ENCODE results near the gene ARNT2. TPM values are rescaled to one million over a fixed set of nuclear protein-coding genes. Genes with fewer than 3 reads are reported as not detected.

ARNT2 gene
- total and polyA plus RNA-seq, 2 experiments from 2014 or later, result 4.6 to 11.6 TPM

GRCh38 chr15:80606511-80607071, 202.4 kb downstream of the ARNT2 start:
- Histone ChIP-seq H3K36me3 (ENCODE audit: insufficient read depth) (no peaks in the 10 kb centered on the region), H3K9me2 (ENCODE audit: insufficient read depth) (peaks cover 26% of the 10 kb centered on the region), H3K27ac (ENCODE audit: low read depth) (no peak overlapping the region), H3K27me3 (ENCODE audit: insufficient read depth) (no peaks in the 10 kb centered on the region), H2AFZ (no peak overlapping the region), H3K4me1 (ENCODE audit: insufficient read depth) (peaks cover 12% of the 10 kb centered on the region), H3K79me2 (replicated peaks; ENCODE audit: insufficient read depth) (no peaks in the 10 kb centered on the region), H3F3A (replicated peaks; ENCODE audit: low read depth) (no peaks in the 10 kb centered on the region), H3K4me3 (no peak overlapping the region), H3K4me2 (no peak overlapping the region), H4K20me1 (replicated peaks; ENCODE audit: insufficient read depth) (no peaks in the 10 kb centered on the region)
- peaks cover 19% of the 10 kb centered on the region for H3K4me1 Mint-ChIP-seq
- TF ChIP-seq POLR2AphosphoS5 (IDR thresholded peaks at IDR 0.05; ENCODE audit: low read depth), result no peak
- no peak for TF ChIP-seq STAT1 (IDR thresholded peaks at IDR 0.05; ENCODE audit: unreplicated experiment)
- no peak for TF ChIP-seq EZH2 (IDR thresholded peaks at IDR 0.05; ENCODE audit: low read depth, unreplicated experiment)
- TF ChIP-seq ZNF462 (CRISPR knock-in tag; IDR thresholded peaks at IDR 0.05), result no peak
- TF ChIP-seq CREB1 (CRISPR knock-in tag; IDR thresholded peaks at IDR 0.05; ENCODE audit: low read depth), result no peak
- DNase-seq (ENCODE audit: low spot score) (no peak), ATAC-seq (no peak)
- H3K9me3 Mint-ChIP-seq, result no peaks in the 10 kb centered on the region
- peaks cover 3% of the 10 kb centered on the region for H3K27me3 Mint-ChIP-seq (ENCODE audit: insufficient read depth, low read depth, poor library complexity)
- H3K4me3 Mint-ChIP-seq, result no peak overlapping the region
- no peak overlapping the region for H3K27ac Mint-ChIP-seq
- H3K36me3 Mint-ChIP-seq (ENCODE audit: low read depth), result no peaks in the 10 kb centered on the region

GRCh38 chr15:80607287-80607980, 203.3 kb downstream of the ARNT2 start:
- Histone ChIP-seq H3K9me2 (ENCODE audit: insufficient read depth) (peaks cover 26% of the 10 kb centered on the region), H3K36me3 (ENCODE audit: insufficient read depth) (no peaks in the 10 kb centered on the region), H3K79me2 (replicated peaks; ENCODE audit: insufficient read depth) (no peaks in the 10 kb centered on the region), H4K20me1 (replicated peaks; ENCODE audit: insufficient read depth) (no peaks in the 10 kb centered on the region), H3F3A (replicated peaks; ENCODE audit: low read depth) (no peaks in the 10 kb centered on the region), H2AFZ (no peak overlapping the region), H3K4me1 (ENCODE audit: insufficient read depth) (peaks cover 10% of the 10 kb centered on the region), H3K27me3 (ENCODE audit: insufficient read depth) (no peaks in the 10 kb centered on the region), H3K4me3 (no peak overlapping the region), H3K27ac (ENCODE audit: low read depth) (no peak overlapping the region), H3K4me2 (no peak overlapping the region)
- no peak for ATAC-seq
- H3K27me3 Mint-ChIP-seq (ENCODE audit: insufficient read depth, low read depth, poor library complexity), result peaks cover 3% of the 10 kb centered on the region
- TF ChIP-seq ZNF331 (CRISPR knock-in tag; IDR thresholded peaks at IDR 0.05; ENCODE audit: low read depth) (no peak), JUNB (IDR thresholded peaks at IDR 0.05; ENCODE audit: unreplicated experiment) (no peak), POLR2AphosphoS5 (IDR thresholded peaks at IDR 0.05; ENCODE audit: low read depth) (no peak)
- H3K4me3 Mint-ChIP-seq, result no peak overlapping the region
- DNase-seq (ENCODE audit: low spot score), result no peak
- no peaks in the 10 kb centered on the region for H3K36me3 Mint-ChIP-seq (ENCODE audit: low read depth)
- H3K4me1 Mint-ChIP-seq, result peaks cover 19% of the 10 kb centered on the region
- H3K27ac Mint-ChIP-seq, result no peak overlapping the region
- no peaks in the 10 kb centered on the region for H3K9me3 Mint-ChIP-seq
